Right kidney (tissue), 1 donor: ENCODE measurements around the gene MMUT.
"Not testable (repeated sequence)": the region's sequence is repeated elsewhere in the genome, so short reads cannot be mapped to it uniquely, and the experiment has no call there.

ENCODE experiments used
- DNase-seq: peaks from one replicate; pipeline ENCODE4 v3.0.0-alpha.2; 2016

Gene MMUT

GRCh38 chr6:49430866-49431265 is 32.2 kb downstream of the MMUT start:
- DNase-seq = no peak

- no peak for DNase-seq
These were observed 32.9 kb downstream of the MMUT start for GRCh38 chr6:49430187-49430586.

DNA sequence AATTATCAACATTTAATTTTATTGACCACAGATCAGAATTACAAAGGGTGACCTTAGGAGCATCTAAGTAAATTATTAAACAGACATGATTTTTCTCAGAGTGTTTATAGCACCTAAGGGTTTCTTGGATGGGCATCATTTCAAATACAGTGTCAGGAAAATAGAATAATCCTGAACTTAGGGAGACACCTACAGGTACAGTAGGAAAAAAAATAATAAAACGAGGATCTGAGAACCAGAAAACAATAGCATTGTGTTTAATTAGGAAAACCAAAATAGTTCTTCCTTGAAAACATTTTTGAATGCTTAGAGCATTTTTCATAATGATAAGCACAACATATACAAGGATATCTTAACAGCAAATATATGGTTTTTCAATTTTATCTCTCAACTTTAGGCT is 39.2 kb downstream of the MMUT start:
- no peak for DNase-seq

- DNase-seq = no peak
These were observed 46.9 kb downstream of the MMUT start for GRCh38 chr6:49416195-49416594.

DNA sequence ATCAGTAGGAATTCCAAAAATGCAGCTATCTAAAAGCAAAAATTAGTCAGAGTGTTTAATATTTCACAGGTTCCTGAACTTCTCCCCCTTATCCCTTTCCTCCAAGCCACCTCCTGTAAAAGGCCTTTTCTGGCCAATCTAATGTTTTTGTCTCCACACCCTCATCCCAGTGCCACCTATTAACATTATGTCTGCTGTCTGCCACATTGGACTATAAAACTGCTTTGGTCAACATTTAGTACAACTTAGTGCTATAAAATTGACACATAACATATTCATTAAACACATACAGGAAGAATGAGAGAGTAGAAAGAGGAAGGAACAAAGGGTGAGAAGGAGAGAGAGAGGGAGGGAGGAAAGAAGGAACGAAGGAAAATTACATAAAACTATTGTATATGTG is 47.7 kb downstream of the MMUT start:
- no peak for DNase-seq

DNA sequence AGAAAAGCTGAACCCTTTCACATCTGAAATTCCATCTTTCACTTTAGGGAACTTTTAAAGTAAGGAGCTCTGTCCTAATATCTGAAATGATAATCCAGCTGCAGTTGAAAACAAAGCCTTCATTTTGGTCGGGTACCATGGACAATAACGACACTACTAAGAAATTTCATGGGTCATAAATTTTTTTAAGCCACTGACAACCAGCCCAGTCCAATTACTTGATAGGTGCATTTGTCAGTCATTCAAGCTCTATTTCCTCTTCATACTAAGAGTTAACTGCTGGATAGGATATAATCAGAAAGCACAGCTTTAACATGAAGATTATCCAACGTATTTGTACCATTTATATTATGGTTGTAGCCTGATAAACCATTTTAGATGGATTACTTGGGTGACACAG is 52.5 kb downstream of the MMUT start:
- DNase-seq = no peak

- DNase-seq = peak; percentile 23
These were observed 53.0 kb downstream of the MMUT start for GRCh38 chr6:49409951-49410542.

- DNase-seq = no peak
These were observed 56.6 kb downstream of the MMUT start for GRCh38 chr6:49406250-49406970.

- no peak for DNase-seq
These were observed 62.0 kb downstream of the MMUT start for GRCh38 chr6:49401063-49401462.

DNA sequence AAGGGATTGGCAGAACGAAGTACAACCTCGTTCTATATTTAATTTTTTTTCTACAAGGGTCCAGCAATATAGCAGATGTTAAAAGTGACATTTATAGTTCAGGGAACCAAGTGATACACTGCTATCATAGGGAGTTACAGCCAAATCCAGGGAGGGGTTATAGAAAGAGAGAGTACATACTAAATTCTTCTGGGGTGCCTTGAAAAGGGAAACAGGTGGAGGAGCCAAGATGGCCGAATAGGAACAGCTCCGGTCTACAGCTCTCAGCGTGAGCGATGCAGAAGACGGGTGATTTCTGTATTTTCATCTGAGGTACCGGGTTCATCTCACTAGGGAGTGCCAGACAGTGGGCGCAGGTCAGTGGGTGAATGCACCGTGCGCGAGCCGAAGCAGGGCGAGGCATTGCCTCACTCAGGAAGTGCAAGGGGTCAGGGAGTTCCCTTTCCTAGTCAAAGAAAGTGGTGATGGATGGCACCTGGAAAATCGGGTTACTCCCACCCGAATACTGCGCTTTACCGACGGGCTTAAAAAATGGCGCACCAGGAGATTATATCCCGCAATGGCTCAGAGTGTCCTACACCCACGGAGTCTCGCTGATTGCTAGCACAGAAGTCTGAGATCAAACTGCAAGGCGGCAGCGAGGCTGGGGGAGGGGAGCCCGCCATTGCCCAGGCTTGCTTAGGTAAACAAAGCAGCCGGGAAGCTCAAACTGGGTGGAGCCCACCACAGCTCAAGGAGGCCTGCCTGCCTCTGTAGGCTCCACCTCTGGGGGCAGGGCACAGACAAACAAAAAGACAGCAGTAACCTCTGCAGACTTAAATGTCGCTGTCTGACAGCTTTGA is 76.2 kb downstream of the MMUT start:
- DNase-seq = not testable (repeated sequence)

- no peak for DNase-seq
These were observed 78.1 kb downstream of the MMUT start for GRCh38 chr6:49384904-49385303.
